Kidney tubule cell (primary cell): ENCODE measurements around the gene WASF3.
"Not testable (repeated sequence)": the region's sequence is repeated elsewhere in the genome, so short reads cannot be mapped to it uniquely, and the experiment has no call there.

Experiments used
- DNase-seq: peaks from one replicate; pipeline ENCODE4 v3.0.0-alpha.2; 2018; ENCODE audit warnings: low spot score

WASF3 gene

DNA sequence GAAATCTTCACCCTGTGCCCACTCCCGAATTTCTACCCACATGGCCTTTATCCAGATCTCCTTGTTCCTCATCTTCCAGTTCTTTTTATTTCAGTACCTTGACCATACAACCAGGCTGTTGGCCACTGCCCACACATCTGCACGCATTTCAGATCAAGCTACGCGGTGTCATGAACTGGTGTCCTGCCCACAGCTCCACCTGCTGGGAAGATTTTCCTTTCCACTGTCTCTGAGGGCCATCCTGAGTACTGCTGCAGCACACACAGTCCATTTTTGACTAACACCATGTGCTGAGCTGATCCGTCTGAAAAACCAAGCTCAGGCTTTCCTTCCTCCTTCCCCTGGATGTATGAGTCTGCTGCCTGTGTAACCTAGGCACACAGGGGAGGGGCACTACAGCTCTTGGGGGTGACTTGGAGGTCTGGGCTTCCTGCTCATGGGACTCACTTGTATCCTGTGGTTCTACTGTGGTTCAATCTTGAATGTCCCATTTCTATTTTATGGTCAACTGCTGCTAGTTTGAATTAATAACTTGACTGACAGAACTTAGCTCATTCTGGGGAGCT is 71.9 kb downstream of the WASF3 start:
- DNase-seq, result peak; percentile 7

DNA sequence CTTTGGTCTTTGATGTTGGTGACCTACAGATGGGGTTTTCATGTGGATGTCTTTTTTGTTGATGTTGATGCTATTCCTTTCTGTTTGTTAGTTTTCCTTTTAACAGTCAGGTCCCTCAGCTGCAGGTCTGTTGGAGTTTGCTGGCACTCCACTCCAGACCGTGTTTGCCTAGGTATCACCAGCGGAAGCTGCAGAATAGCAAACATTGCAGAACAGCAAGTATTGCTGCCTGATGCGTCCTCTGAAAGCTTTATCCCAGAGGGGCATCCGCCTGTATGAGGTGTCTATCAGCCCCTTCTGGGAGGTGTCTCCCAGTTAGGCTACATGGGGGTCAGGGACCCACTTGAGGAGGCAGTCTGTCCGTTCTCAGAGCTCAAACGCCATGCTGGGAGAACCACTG is 78.2 kb downstream of the WASF3 start:
- DNase-seq, result not testable (repeated sequence)

DNA sequence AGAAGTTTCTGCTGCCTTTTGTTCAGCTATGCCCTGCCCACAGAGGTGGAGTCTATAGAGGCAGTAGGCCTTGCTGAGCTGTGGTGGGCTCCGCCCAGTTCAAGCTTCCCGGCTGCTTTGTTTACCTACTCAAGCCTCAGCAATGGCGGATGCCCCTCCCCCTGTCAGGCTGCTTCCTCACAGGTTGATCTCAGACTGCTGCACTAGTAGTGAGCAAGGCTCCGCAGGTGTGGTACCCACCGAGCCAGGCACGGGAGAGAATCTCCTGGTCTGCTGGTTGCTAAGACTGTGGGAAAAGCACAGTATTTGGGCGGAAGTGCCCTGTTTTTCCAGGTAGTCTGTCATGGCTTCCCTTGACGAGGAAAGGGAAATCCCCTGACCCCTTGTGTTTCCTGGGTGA is 78.6 kb downstream of the WASF3 start:
- DNase-seq, result not testable (repeated sequence)

DNA sequence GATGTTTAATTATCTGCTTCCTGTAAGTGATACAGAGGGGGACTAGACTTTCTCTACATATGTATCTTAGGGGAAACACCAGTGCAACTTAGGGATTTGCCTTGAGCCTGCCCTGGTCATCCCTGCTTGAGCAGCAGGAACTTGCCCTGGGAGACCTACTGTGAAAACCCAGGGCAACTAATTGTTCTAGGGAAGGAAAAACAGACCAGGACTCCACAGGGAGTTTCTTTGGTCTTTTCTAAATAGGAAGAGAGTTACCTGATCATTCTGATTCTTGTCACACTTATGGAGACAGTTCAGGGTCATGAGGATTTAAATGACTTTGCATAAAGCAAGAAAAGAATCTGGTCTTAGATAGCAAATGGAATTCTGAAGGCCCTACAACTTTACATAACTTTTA is 89.1 kb downstream of the WASF3 start:
- DNase-seq, result no peak

DNA sequence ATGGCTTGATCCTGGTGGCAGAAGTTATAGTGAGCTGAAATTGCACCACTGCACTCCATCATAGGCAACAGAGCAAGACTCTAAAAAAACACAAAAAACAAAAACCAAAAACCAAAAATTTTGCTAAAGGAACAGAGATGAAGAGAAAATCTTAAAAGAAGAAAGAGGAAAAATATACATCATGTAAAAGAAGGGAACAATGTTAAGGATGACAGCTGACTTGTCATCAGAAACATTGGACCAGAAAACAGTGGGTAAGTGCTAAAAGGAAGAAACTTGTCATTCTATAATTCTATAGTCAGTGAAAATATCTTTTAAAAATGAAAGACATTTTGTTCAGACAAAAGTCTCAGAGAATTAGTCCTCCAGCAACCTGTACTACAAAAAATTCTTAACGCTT is 93.8 kb downstream of the WASF3 start:
- no peak for DNase-seq

DNA sequence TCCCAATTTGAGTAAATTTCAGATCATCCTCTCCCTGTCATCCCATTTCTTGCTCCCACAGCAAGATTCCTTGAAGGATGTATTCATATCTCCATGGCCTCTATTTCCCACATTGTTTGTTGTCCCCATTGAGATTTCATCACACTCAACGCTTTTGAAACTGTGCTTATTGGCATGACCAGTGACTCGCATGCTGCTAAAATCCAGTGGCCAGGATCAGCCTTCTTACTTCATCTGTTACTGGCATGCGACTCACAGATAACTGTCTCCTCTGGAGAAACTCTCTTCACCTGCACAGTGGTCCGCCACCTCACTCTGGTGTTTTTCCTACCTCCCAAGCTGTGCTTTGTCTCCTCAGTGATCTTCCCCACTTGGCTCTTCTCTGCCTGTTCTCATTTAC is 95.8 kb downstream of the WASF3 start:
- peak; percentile 83 for DNase-seq

DNA sequence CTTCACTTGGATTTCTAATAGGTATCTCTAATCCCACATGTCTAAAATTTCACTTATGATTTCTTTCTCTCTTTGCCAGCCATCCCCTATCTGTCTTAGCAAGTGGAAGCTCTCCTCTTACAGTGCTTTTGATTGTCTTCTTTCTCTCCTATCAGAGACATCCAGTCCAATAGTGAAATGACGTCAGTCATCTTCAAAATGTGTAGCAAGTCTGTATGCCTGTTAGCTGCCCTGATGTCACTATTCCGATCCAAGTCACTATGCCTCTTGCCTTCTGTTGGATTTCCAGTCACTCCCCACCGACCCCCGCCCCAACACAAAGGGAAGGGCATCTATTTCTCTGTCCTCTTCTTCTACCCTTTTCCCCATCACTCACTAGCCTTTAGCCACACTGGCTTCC is 96.4 kb downstream of the WASF3 start:
- no peak for DNase-seq

DNA sequence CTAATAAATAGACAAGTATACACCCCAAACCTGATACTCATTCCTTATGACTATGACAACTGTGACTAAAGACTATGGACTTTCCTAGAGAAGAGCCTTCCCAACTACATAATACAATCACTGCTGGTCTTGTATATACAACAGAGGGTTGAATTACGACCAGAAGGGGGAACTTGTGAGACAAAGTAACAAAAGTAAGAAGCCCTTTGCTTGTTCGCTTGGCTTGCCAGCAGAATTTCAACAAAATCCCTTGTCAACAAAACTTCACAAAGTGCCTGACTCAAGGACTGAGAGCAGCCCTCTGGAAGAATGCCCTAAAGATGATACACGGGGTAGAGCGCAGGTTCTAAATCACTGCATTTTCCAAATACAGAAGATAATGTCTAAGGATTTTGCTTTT is 99.4 kb downstream of the WASF3 start:
- peak; percentile 59 for DNase-seq

DNA sequence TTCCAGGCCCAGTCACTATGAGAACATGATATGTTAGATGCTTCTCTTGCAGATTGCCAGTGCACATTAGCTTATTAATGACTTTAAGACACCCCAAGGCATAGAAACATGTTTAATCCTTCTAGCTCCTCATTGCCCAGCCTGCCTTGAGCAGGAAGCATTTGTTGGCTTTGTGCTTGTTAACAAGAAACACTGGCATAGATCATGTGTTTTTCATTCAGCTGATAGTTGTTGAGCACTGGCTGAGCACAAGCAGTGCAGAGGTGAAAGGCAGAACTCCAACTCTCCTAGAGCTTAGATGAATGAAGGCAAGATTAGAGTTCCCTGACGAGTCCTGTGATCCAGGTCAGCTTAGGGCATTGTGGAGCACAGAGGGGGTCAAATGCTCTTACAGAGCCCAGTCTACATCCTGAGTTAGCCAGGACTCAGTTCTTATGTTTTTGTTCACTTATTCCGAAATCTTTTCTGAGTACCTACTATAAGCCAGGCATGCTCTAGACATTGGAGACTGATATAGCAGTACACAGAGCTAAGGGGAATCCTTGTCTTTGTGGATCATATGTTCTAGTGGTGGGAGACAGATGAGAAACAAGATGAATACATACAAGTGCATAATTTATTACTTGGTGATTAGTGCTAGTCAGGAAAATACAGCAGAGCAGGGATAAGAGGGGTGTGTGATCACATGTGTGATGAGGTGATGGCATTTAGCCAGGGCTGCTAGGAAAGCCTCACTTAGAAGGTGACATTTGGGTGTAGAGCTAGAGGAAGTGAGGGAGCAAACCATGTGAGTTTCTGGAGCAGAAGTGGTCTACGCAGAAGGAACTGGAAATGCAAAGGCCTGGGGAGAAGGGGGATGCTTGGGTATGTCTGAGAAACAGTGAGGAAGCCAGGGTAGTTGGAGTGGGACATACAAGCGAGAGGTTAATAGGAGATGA is 101.2 kb downstream of the WASF3 start:
- DNase-seq, result no peak

DNA sequence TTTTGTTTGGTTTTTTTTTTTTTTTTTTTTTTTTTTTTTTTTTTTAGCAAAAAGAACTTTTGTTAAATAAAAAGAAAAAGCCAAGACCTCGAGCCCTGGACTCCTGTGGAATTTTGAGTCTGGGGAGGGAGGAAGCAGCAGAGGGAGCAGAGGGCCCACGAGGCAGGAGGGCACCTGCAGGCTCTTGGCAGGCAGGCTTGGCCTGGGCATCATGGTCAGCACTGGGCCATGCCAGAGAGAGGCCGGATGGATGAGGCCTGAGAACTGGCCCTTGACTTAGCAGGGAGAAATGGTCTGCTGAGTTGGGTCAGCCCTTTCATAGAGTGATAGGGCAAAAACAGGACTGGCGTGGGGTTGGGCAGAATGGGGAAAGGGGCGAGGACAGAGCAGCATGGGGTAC is 102.7 kb downstream of the WASF3 start:
- DNase-seq, result no peak

DNA sequence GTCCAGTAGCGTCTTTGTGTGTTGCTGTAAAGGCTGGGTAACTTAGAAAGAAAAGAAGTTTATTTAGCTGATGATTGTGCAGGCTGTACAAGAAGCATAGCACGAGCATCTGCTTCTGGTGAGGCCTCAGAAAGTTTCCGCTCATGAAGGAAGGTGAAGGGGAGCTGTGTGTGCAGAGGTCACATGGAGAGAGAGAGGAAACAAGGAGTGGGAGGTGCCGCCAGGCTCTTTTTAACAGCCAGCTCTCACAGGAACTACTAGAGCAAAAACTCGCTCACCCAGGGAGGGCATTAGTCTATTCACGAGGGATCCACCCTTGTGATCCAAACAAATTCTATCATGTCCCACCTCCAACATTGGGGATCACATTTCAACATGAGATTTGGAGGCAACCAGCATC is 103.3 kb downstream of the WASF3 start:
- no peak for DNase-seq

DNA sequence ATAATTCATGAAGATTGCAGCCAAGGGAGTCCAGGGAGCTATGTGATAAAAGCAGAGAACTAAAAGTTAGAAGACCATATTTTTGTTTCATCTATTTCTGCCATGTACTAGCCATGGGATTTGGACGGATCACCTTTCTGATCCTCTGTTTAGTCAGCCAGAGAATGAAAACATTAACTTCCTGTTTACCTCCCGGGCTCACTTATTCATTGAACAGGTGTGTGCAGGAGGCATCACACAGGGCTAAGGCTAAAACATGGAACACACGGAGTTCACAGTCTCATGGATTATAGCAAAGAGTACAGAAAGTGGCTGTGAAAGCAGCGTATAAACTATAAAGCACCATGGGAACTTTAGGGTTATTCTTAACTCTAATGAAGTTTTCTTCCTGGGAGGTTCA is 106.3 kb downstream of the WASF3 start:
- peak; percentile 54 for DNase-seq

DNA sequence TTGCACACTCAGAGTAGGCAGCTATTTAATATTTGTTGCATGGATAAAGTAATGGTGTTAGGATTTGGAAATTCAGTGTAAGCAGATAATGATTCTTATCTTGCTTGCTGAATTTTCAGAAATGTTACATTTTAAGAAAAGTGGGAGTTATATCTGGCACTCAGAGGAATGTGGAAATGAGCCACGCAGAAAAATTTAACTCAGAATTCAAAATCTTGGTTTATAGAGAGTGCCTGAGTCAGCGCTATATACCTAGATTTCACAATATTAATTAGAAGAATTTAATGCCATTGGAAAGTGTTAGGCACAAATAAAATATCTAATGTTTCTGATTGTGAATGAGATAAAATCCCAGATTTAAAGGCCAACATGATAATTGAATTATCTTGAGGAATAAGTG is 106.8 kb downstream of the WASF3 start:
- DNase-seq, result no peak

DNA sequence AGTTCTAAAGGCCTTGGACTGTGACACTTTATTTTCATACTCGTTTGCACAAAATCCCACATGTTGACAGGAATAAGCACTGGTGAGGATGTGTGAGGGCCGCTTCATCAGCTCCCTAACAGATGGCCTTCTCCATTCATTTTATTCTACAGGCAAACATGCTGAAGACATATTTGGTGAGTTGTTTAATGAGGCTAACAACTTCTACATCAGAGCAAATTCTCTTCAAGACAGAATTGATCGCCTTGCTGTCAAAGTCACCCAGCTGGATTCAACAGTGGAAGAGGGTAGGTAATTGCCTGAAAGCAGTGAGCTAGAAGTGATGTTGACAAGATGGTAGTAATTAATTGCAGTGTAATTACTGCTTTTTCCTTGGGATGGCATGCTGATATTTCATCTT is 107.4 kb downstream of the WASF3 start:
- no peak for DNase-seq

DNA sequence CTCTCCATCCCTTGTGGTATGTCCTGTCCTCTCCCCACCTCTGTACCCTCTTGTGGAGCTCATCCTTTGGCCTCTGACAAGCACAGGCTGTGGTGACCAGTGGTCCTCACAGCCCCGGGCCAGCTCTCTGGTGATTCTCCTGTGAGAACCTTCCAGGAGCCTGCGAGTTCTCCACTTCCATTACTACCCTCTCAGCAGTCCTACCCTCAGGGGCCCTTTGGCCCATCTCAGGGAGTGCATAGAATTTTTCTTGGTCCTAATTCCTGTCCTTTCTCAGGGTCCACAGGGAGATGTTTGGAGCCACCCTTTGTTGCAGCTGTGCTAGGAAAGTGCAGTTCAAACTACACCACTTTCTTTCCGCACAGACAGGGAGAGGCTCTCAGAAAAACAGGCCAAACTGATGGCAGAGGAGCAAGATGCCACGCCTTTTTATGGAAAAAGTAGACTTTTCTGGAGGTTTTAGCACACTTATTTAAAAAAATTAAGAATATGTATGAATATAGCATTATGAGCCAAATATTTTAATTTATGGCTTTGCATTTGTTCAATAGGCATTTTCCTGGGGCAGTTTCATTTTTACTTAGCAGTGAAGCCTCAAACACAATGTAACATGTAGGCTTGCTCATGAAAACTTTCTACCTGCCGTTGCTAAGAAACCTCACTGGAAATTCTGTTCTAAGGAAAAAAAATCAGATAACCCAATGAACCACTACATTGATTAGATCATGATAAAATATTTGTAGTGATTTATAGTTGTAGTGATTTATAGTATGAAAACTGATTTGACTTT is 111.1 kb downstream of the WASF3 start:
- DNase-seq, result no peak

DNA sequence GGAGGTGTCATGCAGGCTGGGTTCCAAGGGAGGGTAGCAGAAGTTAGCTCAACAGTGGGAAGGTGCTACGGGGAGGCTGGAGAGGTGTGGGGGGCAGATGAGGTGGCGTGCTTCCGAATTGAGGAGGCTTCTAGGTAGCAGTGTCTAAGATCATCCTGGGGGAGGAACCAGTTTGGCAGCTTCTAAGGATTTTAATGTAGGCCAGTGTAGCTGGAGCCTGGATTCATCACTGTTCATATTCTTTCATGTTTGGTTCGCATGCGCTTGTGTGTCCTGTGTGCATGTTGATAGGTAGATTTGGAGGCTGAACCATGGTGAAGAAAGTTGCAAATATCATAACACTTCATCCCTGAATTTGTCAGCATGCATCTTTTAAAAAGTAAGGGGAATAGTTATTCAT is 116.4 kb downstream of the WASF3 start:
- no peak for DNase-seq

DNA sequence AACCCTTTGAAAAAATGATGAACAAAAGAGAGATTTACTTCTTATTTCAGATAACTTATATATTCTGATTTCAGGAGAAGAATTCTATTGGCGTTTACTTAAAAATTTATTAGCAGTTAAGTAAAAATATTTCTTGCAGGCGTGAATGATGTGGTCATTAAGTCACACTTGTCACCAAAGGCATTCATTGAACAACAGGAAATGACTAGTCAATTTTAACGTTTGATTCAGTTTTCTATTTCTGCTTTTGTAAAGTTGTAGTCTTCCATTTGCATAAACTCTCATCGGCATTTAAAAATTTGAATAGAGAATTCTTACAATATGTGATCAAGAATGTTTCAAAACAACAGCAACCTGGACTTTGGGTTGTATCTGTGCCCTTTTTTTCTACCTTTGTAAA is 119.7 kb downstream of the WASF3 start:
- DNase-seq, result no peak

DNA sequence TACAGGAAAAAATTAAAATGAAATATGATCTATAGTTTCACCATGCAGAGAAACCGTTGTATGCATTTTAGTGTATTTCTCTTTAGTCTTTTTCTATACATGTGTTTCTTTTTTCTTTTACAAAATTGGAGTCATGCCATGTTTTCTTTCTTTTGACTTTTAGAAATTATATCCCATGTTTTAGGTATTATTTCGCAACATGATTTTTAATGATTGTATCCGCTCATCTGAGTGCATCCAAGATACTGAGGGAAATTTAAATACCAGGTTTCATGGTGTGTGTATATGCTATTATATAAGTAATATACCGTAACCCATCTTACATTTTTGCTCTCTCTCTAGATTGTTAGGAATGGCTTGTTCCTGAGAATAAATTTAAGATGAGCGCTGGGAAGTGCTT is 120.8 kb downstream of the WASF3 start:
- no peak for DNase-seq

DNA sequence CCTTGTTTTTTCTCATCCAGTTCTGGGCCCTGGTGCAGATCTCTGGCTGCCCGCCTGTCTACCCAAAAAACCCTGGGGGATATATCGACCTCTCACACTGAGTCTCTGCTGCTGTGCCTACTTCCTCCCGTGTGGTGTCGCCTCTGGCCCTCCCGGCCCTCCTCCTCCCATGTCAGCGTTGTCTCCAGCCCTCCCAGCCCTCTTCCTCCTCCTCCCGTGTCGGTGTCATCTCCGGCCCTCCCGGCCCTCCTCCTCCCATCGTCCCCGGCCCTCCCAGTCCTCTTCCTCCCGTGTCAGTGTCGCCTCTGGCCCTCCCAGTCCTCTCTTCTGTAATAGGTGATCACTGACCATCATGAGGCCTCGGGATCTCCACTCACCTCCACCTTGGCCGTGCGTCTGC is 121.3 kb downstream of the WASF3 start:
- no peak for DNase-seq

DNA sequence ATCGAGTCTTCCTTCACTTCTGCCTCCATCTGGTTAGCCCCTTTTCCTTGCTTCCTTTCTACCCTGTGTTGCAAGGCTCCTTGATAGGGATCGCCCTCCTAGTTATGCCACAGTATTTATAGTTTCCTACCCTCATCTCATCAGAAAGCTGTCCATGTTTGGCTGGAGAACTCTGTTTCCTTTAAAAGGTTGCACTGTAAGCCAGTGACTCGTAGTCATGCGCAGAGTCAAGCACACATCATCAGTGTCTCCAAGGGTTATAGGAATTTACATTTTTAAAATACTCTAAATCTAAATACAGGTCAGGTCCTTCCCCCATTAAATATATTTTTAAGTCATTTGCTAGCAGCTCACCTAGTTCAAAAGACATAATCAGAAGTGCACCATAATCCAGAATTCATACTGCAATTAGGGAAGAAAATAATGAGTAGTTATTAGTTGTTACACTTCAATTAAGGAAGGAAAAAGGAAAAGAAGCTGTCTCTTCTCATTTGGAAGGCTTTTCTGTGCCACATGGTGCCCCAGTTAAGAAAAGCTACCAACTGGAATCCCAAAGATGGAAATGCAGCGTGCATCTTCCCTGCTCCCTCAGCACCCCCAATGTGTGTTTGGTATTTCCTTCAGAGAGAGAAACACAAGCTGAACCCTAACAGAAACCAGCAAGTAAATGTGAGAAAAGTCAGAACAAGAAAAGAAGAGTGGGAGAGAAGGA is 122.1 kb downstream of the WASF3 start:
- DNase-seq, result peak; percentile 85

DNA sequence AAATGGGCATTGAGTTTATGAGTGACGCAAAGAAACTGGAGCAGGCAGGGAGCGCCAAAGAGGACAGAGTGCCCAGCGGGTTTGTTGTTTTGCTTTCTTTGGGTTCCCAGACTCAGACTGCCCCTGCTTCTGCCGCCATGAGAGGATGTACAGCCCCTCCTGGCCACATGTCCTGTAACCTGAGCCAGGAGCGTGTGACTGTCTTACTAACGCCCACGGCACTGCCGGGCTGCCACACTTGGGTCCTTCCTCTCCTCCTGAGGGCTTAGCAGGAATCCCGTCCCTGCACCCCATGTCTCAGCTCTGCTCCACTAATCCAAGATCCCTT is 122.6 kb downstream of the WASF3 start:
- DNase-seq, result peak; percentile 76

DNA sequence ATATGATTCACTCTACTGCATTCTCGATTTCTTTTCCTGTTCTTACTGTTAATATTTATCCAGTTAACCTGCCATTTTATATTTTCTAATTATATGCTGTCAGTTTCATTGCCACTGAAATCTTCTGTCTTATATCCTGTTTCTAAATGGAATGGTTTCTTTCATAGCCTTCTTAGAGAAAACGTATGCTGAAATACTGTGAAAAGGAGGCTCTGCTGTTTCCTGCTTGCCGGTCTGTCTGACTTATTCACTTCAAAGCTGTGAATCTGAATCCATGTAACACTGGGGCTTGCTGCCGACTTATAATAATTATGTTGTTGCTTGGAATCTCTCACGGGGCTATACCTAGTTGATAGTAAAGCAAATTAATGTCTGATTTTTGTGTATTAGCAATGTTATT is 123.1 kb downstream of the WASF3 start:
- no peak for DNase-seq

DNA sequence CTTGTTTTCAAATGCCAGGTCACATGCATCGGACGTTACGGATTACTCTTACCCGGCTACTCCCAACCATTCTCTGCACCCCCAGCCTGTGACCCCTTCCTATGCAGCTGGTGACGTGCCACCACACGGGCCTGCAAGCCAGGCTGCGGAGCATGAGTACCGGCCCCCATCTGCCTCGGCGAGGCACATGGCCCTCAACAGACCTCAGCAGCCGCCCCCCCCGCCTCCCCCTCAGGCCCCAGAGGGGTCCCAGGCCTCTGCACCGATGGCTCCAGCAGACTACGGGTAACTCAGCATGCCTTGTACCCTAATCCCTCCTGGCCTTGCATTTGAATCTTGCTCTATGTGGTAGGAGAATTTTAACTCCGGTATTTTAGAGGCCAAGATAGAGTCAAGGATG is 123.6 kb downstream of the WASF3 start:
- DNase-seq, result no peak
